Fibroblast of lung (primary cell): Measurements from ENCODE around the gene ENTPD6. TPM values are rescaled to one million over a fixed set of nuclear protein-coding genes. Genes with fewer than 3 reads are reported as not detected.

Source experiments
- DNase-seq, 2 donors: peaks; one replicate each; pipeline versions ENCODE4 v3.0.0 to v3.0.0-alpha.2; 2010; ENCODE audit warnings: low read depth in 2 of 2
- H2AFZ ChIP-seq: 2 replicates; pipeline ENCODE4 v1.5.1; 2012; ENCODE audit warnings: low read length, control low read depth, inconsistent platforms
- H3K27ac ChIP-seq: 2 replicates; pipeline ENCODE4 v1.5.1; 2011; ENCODE audit warnings: low read length, control low read depth; ENCODE audit not compliant: insufficient read depth
- H3K27me3 ChIP-seq: 2 replicates; pipeline ENCODE4 v1.5.1; 2011; ENCODE audit warnings: mild to moderate bottlenecking, low read length; ENCODE audit not compliant: control insufficient read depth, insufficient read depth
- H3K36me3 ChIP-seq: 2 replicates; pipeline ENCODE4 v1.5.1; 2011; ENCODE audit warnings: low read length; ENCODE audit not compliant: control insufficient read depth, insufficient read depth
- H3K4me1 ChIP-seq: 2 replicates; pipeline ENCODE4 v1.5.1; 2011; ENCODE audit warnings: low read length; ENCODE audit not compliant: control insufficient read depth, insufficient read depth; ENCODE audit errors: extremely low read depth
- H3K4me2 ChIP-seq: 2 replicates; pipeline ENCODE4 v1.5.1; 2011; ENCODE audit warnings: low read length, control low read depth; ENCODE audit not compliant: insufficient read depth; ENCODE audit errors: extremely low read depth
- H3K4me3 ChIP-seq, 4 experiments: fragments of 200-600 bp in 1 of 4; sonication (generic) in 1 of 4; replicated peaks in 1 of 4; 2 replicates each; pipeline ENCODE4 v1.5.1; 2011 to 2016; ENCODE audit warnings: low read length in 4 of 4, low read depth in 3 of 4, mild to moderate bottlenecking in 3 of 4, control low read depth in 2 of 4, inconsistent platforms in 1 of 4, mixed read lengths in 1 of 4; ENCODE audit not compliant: insufficient read depth in 1 of 4; ENCODE audit errors: control extremely low read depth in 1 of 4
- H3K79me2 ChIP-seq: 2 replicates; pipeline ENCODE4 v1.5.1; 2012; ENCODE audit warnings: mild to moderate bottlenecking, low read length, inconsistent platforms; ENCODE audit not compliant: control insufficient read depth, insufficient read depth
- H3K9ac ChIP-seq: 2 replicates; pipeline ENCODE4 v1.5.1; 2011; ENCODE audit warnings: mild to moderate bottlenecking, low read length, control low read depth; ENCODE audit not compliant: insufficient read depth
- H3K9me3 ChIP-seq: 2 replicates; pipeline ENCODE4 v1.5.1; 2012; ENCODE audit warnings: low read depth, low read length; ENCODE audit not compliant: control insufficient read depth, insufficient read depth
- H4K20me1 ChIP-seq: 2 replicates; pipeline ENCODE4 v1.5.1; 2011; ENCODE audit warnings: low read length; ENCODE audit not compliant: control insufficient read depth, insufficient read depth; ENCODE audit errors: extremely low read depth
- EZH2 ChIP-seq: IDR thresholded peaks from 2 replicates; pipeline ENCODE4 v1.5.1; 2012; ENCODE audit warnings: low read length, control low read depth, mild to moderate bottlenecking; ENCODE audit errors: missing control alignments
- polyA plus RNA-seq, 2 donors: library from polyadenylated mRNA; depleted of rRNA in 1 of 2; stranded (reverse) in 1 of 2; unstranded in 1 of 2; fragments of >200 nt; gene quantifications; 2 replicates each; pipeline ENCODE4 v1.2.1, GENCODE V29; 2011 to 2012; ENCODE audit warnings: missing spikeins in 1 of 2
- total RNA-seq: library from RNA; depleted of rRNA; stranded (reverse); fragments of >200 nt; gene quantifications from 2 replicates; pipeline ENCODE4 v1.2.1, GENCODE V29; 2014
- TF ChIP-seq, protein P1 (sequence below), 2 donors: IDR thresholded peaks in 1 of 2; conservative IDR thresholded peaks in 1 of 2; 1 replicate in 1 of 2; 2 replicates in 1 of 2; pipeline ENCODE4 v1.5.1; 2011 to 2012; ENCODE audit warnings: low read length in 2 of 2, control low read depth in 1 of 2, inconsistent platforms in 1 of 2, low read depth in 1 of 2, mild to moderate bottlenecking in 1 of 2

ENTPD6 gene
- total and polyA plus RNA-seq, 2 donors (not counting 1 experiment from before 2014, with no cell fraction given) = 45.7 to 56.5 TPM

DNA sequence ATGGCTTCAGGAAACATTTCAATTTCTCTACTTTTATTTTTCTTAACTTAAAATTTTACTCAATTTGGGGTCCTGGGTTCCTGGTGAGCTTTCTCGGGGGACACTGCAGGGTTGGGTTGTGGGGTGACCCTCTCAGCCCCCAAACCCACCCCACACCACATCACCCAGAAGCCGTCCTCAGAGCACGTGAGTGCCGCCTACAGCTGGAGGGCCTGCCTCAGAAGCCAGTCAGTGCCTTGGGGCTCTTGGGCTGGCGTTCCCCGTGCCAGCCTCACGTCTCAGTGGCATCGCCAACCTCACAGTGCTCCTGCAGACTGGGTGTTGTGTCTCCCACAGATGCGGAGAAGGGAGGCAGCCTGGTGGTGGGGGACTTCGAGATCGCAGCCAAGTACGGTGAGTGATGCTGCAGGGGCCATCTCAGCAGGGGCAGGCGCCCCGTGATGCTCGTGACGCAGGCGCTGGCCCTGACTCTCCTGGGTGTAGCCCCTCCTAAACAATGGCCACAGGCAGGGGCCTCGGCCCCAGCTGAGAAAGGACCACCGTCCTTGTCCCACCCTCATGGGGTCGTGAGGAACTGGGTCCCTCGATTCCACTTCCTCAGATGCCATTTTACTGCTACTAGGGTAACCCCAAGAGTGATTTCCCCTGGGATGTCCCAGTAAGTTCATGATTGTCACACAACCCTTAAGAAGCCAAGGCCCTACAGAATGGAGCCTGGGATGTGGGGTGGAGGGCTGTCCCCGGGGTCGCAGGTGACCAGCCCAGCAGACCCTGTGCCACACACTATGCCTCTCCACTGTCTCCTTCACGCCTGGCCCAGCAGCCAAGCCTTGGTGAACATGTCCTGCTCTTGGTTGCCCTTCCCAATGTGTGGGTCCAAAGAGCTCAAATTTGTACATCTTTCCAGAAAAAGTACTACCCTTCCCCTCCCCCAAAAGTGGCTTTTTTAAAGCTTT is 28.5 kb downstream of the ENTPD6 start:
- H3K4me1 ChIP-seq = peaks cover 26% of the 10 kb centered on the region
- H3K79me2 ChIP-seq = no peaks in the 10 kb centered on the region
- no peak overlapping the region for H3K4me2 ChIP-seq
- no peaks in the 10 kb centered on the region for H4K20me1 ChIP-seq
- no peak overlapping the region for H3K9ac ChIP-seq
- DNase-seq = no peak
- no peak for TF ChIP-seq EZH2
- TF ChIP-seq, protein P1, sequence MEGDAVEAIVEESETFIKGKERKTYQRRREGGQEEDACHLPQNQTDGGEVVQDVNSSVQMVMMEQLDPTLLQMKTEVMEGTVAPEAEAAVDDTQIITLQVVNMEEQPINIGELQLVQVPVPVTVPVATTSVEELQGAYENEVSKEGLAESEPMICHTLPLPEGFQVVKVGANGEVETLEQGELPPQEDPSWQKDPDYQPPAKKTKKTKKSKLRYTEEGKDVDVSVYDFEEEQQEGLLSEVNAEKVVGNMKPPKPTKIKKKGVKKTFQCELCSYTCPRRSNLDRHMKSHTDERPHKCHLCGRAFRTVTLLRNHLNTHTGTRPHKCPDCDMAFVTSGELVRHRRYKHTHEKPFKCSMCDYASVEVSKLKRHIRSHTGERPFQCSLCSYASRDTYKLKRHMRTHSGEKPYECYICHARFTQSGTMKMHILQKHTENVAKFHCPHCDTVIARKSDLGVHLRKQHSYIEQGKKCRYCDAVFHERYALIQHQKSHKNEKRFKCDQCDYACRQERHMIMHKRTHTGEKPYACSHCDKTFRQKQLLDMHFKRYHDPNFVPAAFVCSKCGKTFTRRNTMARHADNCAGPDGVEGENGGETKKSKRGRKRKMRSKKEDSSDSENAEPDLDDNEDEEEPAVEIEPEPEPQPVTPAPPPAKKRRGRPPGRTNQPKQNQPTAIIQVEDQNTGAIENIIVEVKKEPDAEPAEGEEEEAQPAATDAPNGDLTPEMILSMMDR (conservative IDR thresholded peaks at IDR 0.05 in 1 of 2, IDR thresholded peaks at IDR 0.05 in 1 of 2; ENCODE audit: low read depth in 1 of 2, low read length in 2 of 2) = no peak
- peak overlapping the region; percentile 71 for H3K27ac ChIP-seq
- H3K9me3 ChIP-seq = no peaks in the 10 kb centered on the region
- H3K36me3 ChIP-seq = peaks cover 8% of the 10 kb centered on the region
- H2AFZ ChIP-seq = no peak overlapping the region
- no peaks in the 10 kb centered on the region for H3K27me3 ChIP-seq
- H3K4me3 ChIP-seq = no peak overlapping the region

DNA sequence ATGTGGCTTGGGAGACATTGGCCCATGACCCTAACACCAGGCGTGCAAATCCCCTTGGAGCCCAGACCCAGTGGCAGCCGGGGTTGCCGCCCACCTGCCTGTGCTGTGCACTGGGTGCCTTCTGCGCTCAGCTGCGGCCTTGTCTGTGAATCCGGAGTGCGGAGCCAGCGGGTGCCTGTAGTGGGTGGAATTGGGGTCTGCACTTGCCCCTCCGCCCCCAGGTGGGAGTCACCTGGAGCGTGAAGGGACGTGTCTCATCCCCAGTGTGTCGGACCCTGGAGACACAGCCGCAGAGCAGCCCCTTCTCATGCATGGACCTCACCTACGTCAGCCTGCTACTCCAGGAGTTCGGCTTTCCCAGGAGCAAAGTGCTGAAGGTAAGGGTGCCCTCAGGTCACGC is 29.4 kb downstream of the ENTPD6 start:
- TF ChIP-seq EZH2 = no peak
- TF ChIP-seq, protein P1 (conservative IDR thresholded peaks at IDR 0.05 in 1 of 2, IDR thresholded peaks at IDR 0.05 in 1 of 2; ENCODE audit: low read depth in 1 of 2, low read length in 2 of 2) = no peak
- Histone ChIP-seq H3K4me3 (no peak overlapping the region), H3K27ac (no peak overlapping the region), H3K9me3 (no peaks in the 10 kb centered on the region), H3K36me3 (peaks cover 8% of the 10 kb centered on the region), H3K27me3 (no peaks in the 10 kb centered on the region), H3K9ac (no peak overlapping the region), H3K79me2 (no peaks in the 10 kb centered on the region), H2AFZ (no peak overlapping the region), H4K20me1 (no peaks in the 10 kb centered on the region), H3K4me1 (peaks cover 26% of the 10 kb centered on the region), H3K4me2 (no peak overlapping the region)
- no peak for DNase-seq

DNA sequence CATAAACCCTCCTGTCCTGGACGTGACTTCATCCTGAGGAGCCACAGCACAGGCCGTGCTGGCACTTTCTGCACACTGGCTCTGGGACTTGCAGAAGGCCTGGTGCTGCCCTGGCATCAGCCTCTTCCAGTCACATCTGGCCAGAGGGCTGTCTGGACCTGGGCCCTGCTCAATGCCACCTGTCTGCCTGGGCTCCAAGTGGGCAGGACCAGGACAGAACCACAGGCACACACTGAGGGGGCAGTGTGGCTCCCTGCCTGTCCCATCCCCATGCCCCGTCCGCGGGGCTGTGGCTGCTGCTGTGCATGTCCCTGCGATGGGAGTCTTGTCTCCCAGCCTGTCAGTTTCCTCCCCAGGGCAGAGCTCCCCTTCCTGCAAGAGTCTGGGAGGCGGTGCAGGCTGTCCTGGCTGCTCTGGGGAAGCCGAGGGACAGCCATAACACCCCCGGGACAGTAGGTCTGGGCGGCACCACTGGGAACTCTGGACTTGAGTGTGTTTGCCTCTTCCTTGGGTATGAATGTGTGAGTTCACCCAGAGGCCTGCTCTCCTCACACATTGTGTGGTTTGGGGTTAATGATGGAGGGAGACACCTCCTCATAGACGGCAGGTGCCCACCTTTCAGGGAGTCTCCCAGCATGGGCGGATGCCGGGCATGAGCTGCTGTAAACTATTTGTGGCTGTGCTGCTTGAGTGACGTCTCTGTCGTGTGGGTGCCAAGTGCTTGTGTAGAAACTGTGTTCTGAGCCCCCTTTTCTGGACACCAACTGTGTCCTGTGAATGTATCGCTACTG is 30.3 kb downstream of the ENTPD6 start:
- TF ChIP-seq, protein P1 (conservative IDR thresholded peaks at IDR 0.05 in 1 of 2, IDR thresholded peaks at IDR 0.05 in 1 of 2; ENCODE audit: low read depth in 1 of 2, low read length in 2 of 2) = no peak
- TF ChIP-seq EZH2 = no peak
- Histone ChIP-seq H4K20me1 (no peaks in the 10 kb centered on the region), H3K4me3 (no peak overlapping the region), H2AFZ (no peak overlapping the region), H3K36me3 (peaks cover 8% of the 10 kb centered on the region), H3K27me3 (no peaks in the 10 kb centered on the region), H3K9me3 (no peaks in the 10 kb centered on the region), H3K79me2 (no peaks in the 10 kb centered on the region), H3K27ac (no peak overlapping the region), H3K4me2 (no peak overlapping the region), H3K4me1 (peaks cover 26% of the 10 kb centered on the region), H3K9ac (no peak overlapping the region)
- DNase-seq = no peak
